Neural cell (in vitro differentiated cells): Measurements from ENCODE around the gene MAP4K3. TPM values are rescaled to one million over a fixed set of nuclear protein-coding genes. Genes with fewer than 3 reads are reported as not detected.

ENCODE experiments used
- H2AFZ ChIP-seq: fragments of 200-600, 300-800 bp; sonication (generic), shearing (Covaris generic); 2 replicates; pipeline ENCODE4 v1.6.0; 2014; ENCODE audit warnings: low read depth, mild to moderate bottlenecking, antibody characterized with exemption, low read length, moderate library complexity
- H3F3A ChIP-seq: fragments of 200-600 bp; shearing (Covaris generic); 2 replicates; pipeline ENCODE4 v1.6.1; 2016; ENCODE audit warnings: mild to moderate bottlenecking, moderate library complexity, mixed read lengths, antibody characterized with exemption, low read length; ENCODE audit not compliant: insufficient read depth, poor library complexity, severe bottlenecking
- H3K27ac ChIP-seq: fragments of 200-600, 300-800 bp; sonication (generic), shearing (Covaris generic); 2 replicates; pipeline ENCODE4 v1.5.1; 2014; ENCODE audit warnings: mild to moderate bottlenecking, low read length, moderate library complexity
- H3K27me3 ChIP-seq: fragments of 300-800, 200-600 bp; sonication (generic), shearing (Covaris generic); 2 replicates; pipeline ENCODE4 v1.6.0; 2014; ENCODE audit warnings: mild to moderate bottlenecking, low read depth, low read length, moderate library complexity; ENCODE audit not compliant: insufficient read depth
- H3K36me3 ChIP-seq: fragments of 300-800, 200-600 bp; sonication (generic), shearing (Covaris generic); 2 replicates; pipeline ENCODE4 v1.5.1; 2014; ENCODE audit warnings: mild to moderate bottlenecking, antibody characterized with exemption, low read length, moderate library complexity; ENCODE audit not compliant: insufficient read depth
- H3K4me2 ChIP-seq: fragments of 300-800, 200-600 bp; sonication (generic), shearing (Covaris generic); 2 replicates; pipeline ENCODE4 v1.6.0; 2014; ENCODE audit warnings: mild to moderate bottlenecking, low read length
- H3K4me3 ChIP-seq: fragments of 300-800, 200-600 bp; sonication (generic), shearing (Covaris generic); 2 replicates; pipeline ENCODE4 v1.5.1; 2014; ENCODE audit warnings: mild to moderate bottlenecking, low read length, moderate library complexity
- H3K79me2 ChIP-seq: fragments of 200-600 bp; shearing (Covaris generic); replicated peaks from 2 replicates; pipeline ENCODE4 v1.6.0; 2014; ENCODE audit warnings: mild to moderate bottlenecking, low read length, moderate library complexity; ENCODE audit not compliant: insufficient read depth
- H3K9ac ChIP-seq: fragments of 300-800, 200-600 bp; sonication (generic), shearing (Covaris generic); 2 replicates; pipeline ENCODE4 v1.6.1; 2016; ENCODE audit warnings: mild to moderate bottlenecking, low read length, mixed read lengths
- H3K9me2 ChIP-seq: fragments of 200-600 bp; shearing (Covaris generic); 2 replicates; pipeline ENCODE4 v1.6.1; 2016; ENCODE audit warnings: mild to moderate bottlenecking, low read length, mixed read lengths; ENCODE audit not compliant: insufficient read depth
- H3K9me3 ChIP-seq: fragments of 200-600, 300-800 bp; sonication (generic), shearing (Covaris generic); 2 replicates; pipeline ENCODE4 v1.6.1; 2016; ENCODE audit warnings: mild to moderate bottlenecking, mixed run types, low read length, moderate library complexity, mixed read lengths
- H4K20me1 ChIP-seq: fragments of 200-600 bp; shearing (Covaris generic); 2 replicates; pipeline ENCODE4 v1.6.1; 2016; ENCODE audit warnings: mild to moderate bottlenecking, mixed run types; ENCODE audit not compliant: insufficient read depth
- EP300 ChIP-seq: fragments of 450-650 bp; conservative IDR thresholded peaks from 2 replicates; pipeline ENCODE4 v1.6.1; 2014; ENCODE audit warnings: antibody characterized with exemption, mild to moderate bottlenecking, moderate library complexity; ENCODE audit not compliant: poor library complexity, severe bottlenecking
- EZH2 ChIP-seq: fragments of 200-600, 300-800 bp; shearing (Covaris generic), sonication (generic); IDR thresholded peaks from 2 replicates; pipeline ENCODE4 v1.6.1; 2014; ENCODE audit warnings: antibody characterized with exemption, low read length, borderline replicate concordance, mild to moderate bottlenecking; ENCODE audit not compliant: insufficient read depth, poor library complexity, severe bottlenecking
- MXI1 ChIP-seq: fragments of 450-650 bp; conservative IDR thresholded peaks from 2 replicates; pipeline ENCODE4 v1.6.1; 2014; ENCODE audit warnings: antibody characterized with exemption, mild to moderate bottlenecking; ENCODE audit not compliant: poor library complexity, severe bottlenecking
- POLR2AphosphoS5 ChIP-seq: IDR thresholded peaks from 2 replicates; pipeline ENCODE4 v1.6.1; 2012
- RAD21 ChIP-seq: fragments of 450-650 bp; conservative IDR thresholded peaks from 2 replicates; pipeline ENCODE4 v1.6.1; 2014; ENCODE audit warnings: antibody characterized with exemption, mild to moderate bottlenecking, moderate library complexity
- SMC3 ChIP-seq: fragments of 450-650 bp; conservative IDR thresholded peaks from 2 replicates; pipeline ENCODE4 v1.6.1; 2014; ENCODE audit warnings: antibody characterized with exemption, mild to moderate bottlenecking, moderate library complexity; ENCODE audit not compliant: poor library complexity
- TAF1 ChIP-seq: IDR thresholded peaks from 2 replicates; pipeline ENCODE4 v1.6.1; 2012; ENCODE audit warnings: low read depth
- polyA plus RNA-seq: library from polyadenylated mRNA; depleted of rRNA; stranded (reverse); fragments of >200 nt; gene quantifications from 2 replicates; pipeline ENCODE4 v1.2.3, GENCODE V29; 2014
- TF ChIP-seq, protein P1 (sequence below): IDR thresholded peaks from 2 replicates; pipeline ENCODE4 v1.6.1; 2012; ENCODE audit warnings: borderline replicate concordance
- TF ChIP-seq, protein P2 (sequence below): fragments of 450-650 bp; IDR thresholded peaks from 2 replicates; pipeline ENCODE4 v1.5.1; 2014; ENCODE audit warnings: antibody characterized with exemption, mild to moderate bottlenecking, moderate library complexity; ENCODE audit not compliant: poor library complexity, severe bottlenecking

The MAP4K3 gene
- polyA plus RNA-seq, 1 donor from 2014 or later = 105 TPM

DNA sequence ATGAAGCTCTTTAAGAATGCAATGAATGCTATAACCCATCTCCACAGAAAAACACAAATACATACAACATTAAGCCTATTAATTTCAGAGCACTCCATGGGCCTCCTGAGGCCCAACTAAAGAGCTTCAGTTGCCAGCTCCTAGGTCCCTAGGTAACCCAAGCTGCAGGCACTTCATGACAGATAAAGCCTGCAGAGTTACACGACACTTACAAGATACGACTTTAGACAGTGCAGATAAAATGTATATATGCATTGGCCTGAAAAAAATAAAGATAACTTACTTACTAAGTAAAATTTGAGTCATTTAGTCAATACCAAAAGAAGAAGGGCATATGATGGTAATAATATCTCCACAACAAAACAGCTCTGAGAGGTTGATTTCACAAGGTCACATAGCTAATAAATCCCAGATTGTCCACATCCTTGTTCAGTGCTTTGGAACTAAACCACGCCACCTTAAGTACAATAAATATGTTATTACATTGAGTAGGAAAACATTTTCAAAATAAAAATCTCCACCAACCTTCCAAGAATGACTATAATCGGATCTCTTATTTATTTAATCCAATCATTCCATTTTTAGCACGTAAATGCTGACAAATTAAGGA is 3.4 kb downstream of the MAP4K3 start:
- TF ChIP-seq RAD21 (no peak), TAF1 (no peak)
- no peak overlapping the region for H2AFZ ChIP-seq
- peak overlapping the region; percentile 93 for H3K4me3 ChIP-seq
- no peaks in the 10 kb centered on the region for H3K27me3 ChIP-seq
- H4K20me1 ChIP-seq = no peaks in the 10 kb centered on the region
- no peaks in the 10 kb centered on the region for H3K9me3 ChIP-seq
- H3K9ac ChIP-seq = no peak overlapping the region
- peak overlapping the region; percentile 95 for H3K4me2 ChIP-seq
- no peaks in the 10 kb centered on the region for H3K9me2 ChIP-seq
- peaks cover 77% of the 10 kb centered on the region for H3K79me2 ChIP-seq
- H3F3A ChIP-seq = no peaks in the 10 kb centered on the region
- no peak overlapping the region for H3K27ac ChIP-seq
- no peaks in the 10 kb centered on the region for H3K36me3 ChIP-seq

DNA sequence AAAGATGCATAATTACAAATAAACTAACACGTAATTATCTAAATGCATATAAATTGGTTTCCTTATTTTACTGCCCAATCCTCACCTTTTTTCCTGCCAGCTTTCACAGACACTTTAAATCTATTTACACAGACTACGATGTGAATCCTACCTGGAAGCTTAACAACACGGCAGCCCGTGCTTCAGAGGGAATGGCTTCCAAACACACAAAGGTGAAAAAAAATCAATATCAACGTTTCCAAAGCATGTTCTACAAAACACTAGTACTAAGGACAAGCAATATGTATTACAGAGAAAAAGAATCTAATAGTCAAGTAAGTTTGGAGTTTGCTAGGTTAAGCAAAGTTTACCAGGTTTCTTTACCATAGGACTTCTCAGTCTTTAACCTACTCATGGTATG is 4.4 kb downstream of the MAP4K3 start:
- Histone ChIP-seq H3K79me2 (peaks cover 87% of the 10 kb centered on the region), H4K20me1 (no peaks in the 10 kb centered on the region)

More for the DNA sequence above, 4.4 kb downstream of the MAP4K3 start:
- TF ChIP-seq EZH2 (no peak), EP300 (no peak), SMC3 (no peak), MXI1 (no peak), POLR2AphosphoS5 (no peak), TAF1 (no peak), RAD21 (no peak)
- TF ChIP-seq, protein P1, sequence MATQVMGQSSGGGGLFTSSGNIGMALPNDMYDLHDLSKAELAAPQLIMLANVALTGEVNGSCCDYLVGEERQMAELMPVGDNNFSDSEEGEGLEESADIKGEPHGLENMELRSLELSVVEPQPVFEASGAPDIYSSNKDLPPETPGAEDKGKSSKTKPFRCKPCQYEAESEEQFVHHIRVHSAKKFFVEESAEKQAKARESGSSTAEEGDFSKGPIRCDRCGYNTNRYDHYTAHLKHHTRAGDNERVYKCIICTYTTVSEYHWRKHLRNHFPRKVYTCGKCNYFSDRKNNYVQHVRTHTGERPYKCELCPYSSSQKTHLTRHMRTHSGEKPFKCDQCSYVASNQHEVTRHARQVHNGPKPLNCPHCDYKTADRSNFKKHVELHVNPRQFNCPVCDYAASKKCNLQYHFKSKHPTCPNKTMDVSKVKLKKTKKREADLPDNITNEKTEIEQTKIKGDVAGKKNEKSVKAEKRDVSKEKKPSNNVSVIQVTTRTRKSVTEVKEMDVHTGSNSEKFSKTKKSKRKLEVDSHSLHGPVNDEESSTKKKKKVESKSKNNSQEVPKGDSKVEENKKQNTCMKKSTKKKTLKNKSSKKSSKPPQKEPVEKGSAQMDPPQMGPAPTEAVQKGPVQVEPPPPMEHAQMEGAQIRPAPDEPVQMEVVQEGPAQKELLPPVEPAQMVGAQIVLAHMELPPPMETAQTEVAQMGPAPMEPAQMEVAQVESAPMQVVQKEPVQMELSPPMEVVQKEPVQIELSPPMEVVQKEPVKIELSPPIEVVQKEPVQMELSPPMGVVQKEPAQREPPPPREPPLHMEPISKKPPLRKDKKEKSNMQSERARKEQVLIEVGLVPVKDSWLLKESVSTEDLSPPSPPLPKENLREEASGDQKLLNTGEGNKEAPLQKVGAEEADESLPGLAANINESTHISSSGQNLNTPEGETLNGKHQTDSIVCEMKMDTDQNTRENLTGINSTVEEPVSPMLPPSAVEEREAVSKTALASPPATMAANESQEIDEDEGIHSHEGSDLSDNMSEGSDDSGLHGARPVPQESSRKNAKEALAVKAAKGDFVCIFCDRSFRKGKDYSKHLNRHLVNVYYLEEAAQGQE = no peak
- TF ChIP-seq, protein P2, sequence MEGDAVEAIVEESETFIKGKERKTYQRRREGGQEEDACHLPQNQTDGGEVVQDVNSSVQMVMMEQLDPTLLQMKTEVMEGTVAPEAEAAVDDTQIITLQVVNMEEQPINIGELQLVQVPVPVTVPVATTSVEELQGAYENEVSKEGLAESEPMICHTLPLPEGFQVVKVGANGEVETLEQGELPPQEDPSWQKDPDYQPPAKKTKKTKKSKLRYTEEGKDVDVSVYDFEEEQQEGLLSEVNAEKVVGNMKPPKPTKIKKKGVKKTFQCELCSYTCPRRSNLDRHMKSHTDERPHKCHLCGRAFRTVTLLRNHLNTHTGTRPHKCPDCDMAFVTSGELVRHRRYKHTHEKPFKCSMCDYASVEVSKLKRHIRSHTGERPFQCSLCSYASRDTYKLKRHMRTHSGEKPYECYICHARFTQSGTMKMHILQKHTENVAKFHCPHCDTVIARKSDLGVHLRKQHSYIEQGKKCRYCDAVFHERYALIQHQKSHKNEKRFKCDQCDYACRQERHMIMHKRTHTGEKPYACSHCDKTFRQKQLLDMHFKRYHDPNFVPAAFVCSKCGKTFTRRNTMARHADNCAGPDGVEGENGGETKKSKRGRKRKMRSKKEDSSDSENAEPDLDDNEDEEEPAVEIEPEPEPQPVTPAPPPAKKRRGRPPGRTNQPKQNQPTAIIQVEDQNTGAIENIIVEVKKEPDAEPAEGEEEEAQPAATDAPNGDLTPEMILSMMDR = no peak
- no peaks in the 10 kb centered on the region for H3F3A ChIP-seq
- no peaks in the 10 kb centered on the region for H3K9me3 ChIP-seq
- no peak overlapping the region for H3K4me2 ChIP-seq
- no peaks in the 10 kb centered on the region for H3K36me3 ChIP-seq
- no peaks in the 10 kb centered on the region for H3K27me3 ChIP-seq
- no peak overlapping the region for H2AFZ ChIP-seq
- H3K27ac ChIP-seq = no peak overlapping the region
- no peak overlapping the region for H3K9ac ChIP-seq
- no peaks in the 10 kb centered on the region for H3K9me2 ChIP-seq
- peak overlapping the region; percentile 93 for H3K4me3 ChIP-seq
